ENCODE measurements around the gene TMEM213. TPM values are rescaled to one million over a fixed set of nuclear protein-coding genes. Genes with fewer than 3 reads are reported as not detected.

Gene TMEM213
- total and polyA plus RNA-seq, 2 donors (not counting 1 experiment from before 2014, with no cell fraction given) = not detected

DNA sequence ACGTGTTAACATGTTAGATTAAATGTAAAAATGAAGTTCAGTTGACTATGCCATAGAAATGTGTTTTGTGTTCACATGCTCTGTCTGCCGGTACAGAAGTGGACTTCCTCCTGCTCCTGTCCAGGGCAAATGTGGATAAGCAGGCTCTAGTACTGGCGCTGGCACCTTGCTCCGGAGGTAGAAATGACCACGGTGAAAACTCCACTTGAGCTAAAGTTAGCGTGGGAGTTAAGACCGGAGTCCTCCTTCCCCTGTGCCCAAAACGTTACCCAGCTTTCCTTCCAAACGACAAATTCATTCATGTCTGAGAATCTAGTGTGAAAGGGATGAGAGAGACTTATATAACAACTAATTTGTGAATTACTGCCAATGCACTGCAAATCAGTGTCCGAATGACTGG lies 35.2 kb downstream of the TMEM213 start:
- Histone ChIP-seq H3K27ac (ENCODE audit: insufficient read depth, low read length) (no peak overlapping the region), H4K20me1 (ENCODE audit: control insufficient read depth, extremely low read depth, insufficient read depth, low read length) (no peaks in the 10 kb centered on the region), H3K27me3 (ENCODE audit: control insufficient read depth, insufficient read depth, low read length) (no peaks in the 10 kb centered on the region), H2AFZ (ENCODE audit: low read length) (no peak overlapping the region), H3K9me3 (ENCODE audit: control insufficient read depth, insufficient read depth, low read depth, low read length) (no peaks in the 10 kb centered on the region), H3K4me3 (replicated peaks in 1 of 4; ENCODE audit: control extremely low read depth in 1 of 4, insufficient read depth in 1 of 4, low read depth in 3 of 4, low read length in 4 of 4) (no peak overlapping the region), H3K36me3 (ENCODE audit: control insufficient read depth, insufficient read depth, low read length) (no peaks in the 10 kb centered on the region), H3K9ac (ENCODE audit: insufficient read depth, low read length) (no peak overlapping the region), H3K79me2 (ENCODE audit: control insufficient read depth, insufficient read depth, low read length) (no peaks in the 10 kb centered on the region), H3K4me2 (ENCODE audit: extremely low read depth, insufficient read depth, low read length) (no peak overlapping the region), H3K4me1 (ENCODE audit: control insufficient read depth, extremely low read depth, insufficient read depth, low read length) (no peaks in the 10 kb centered on the region)
- no peak for TF ChIP-seq EZH2 (IDR thresholded peaks at IDR 0.05; ENCODE audit: low read length, missing control alignments)
- no peak for TF ChIP-seq CTCF (conservative IDR thresholded peaks at IDR 0.05 in 1 of 2, IDR thresholded peaks at IDR 0.05 in 1 of 2; ENCODE audit: low read depth in 1 of 2, low read length in 2 of 2)
- no peak for DNase-seq (ENCODE audit: low read depth in 2 of 2)

- Histone ChIP-seq H3K27ac (ENCODE audit: insufficient read depth, low read length) (no peak overlapping the region), H3K27me3 (ENCODE audit: control insufficient read depth, insufficient read depth, low read length) (no peaks in the 10 kb centered on the region), H3K9ac (ENCODE audit: insufficient read depth, low read length) (no peak overlapping the region), H4K20me1 (ENCODE audit: control insufficient read depth, extremely low read depth, insufficient read depth, low read length) (no peaks in the 10 kb centered on the region), H3K9me3 (ENCODE audit: control insufficient read depth, insufficient read depth, low read depth, low read length) (no peaks in the 10 kb centered on the region), H2AFZ (ENCODE audit: low read length) (no peak overlapping the region), H3K79me2 (ENCODE audit: control insufficient read depth, insufficient read depth, low read length) (no peaks in the 10 kb centered on the region), H3K36me3 (ENCODE audit: control insufficient read depth, insufficient read depth, low read length) (no peaks in the 10 kb centered on the region), H3K4me3 (replicated peaks in 1 of 4; ENCODE audit: control extremely low read depth in 1 of 4, insufficient read depth in 1 of 4, low read depth in 3 of 4, low read length in 4 of 4) (no peak overlapping the region), H3K4me2 (ENCODE audit: extremely low read depth, insufficient read depth, low read length) (no peak overlapping the region), H3K4me1 (ENCODE audit: control insufficient read depth, extremely low read depth, insufficient read depth, low read length) (no peaks in the 10 kb centered on the region)
- no peak for DNase-seq (ENCODE audit: low read depth in 2 of 2)
- no peak for TF ChIP-seq CTCF (conservative IDR thresholded peaks at IDR 0.05 in 1 of 2, IDR thresholded peaks at IDR 0.05 in 1 of 2; ENCODE audit: low read depth in 1 of 2, low read length in 2 of 2)
- TF ChIP-seq EZH2 (IDR thresholded peaks at IDR 0.05; ENCODE audit: low read length, missing control alignments) = no peak
Observed at GRCh38 chr7:138833596-138833995, 35.8 kb downstream of the TMEM213 start.

- Histone ChIP-seq H3K9ac (ENCODE audit: insufficient read depth, low read length) (no peak overlapping the region), H3K79me2 (ENCODE audit: control insufficient read depth, insufficient read depth, low read length) (no peaks in the 10 kb centered on the region), H3K36me3 (ENCODE audit: control insufficient read depth, insufficient read depth, low read length) (no peaks in the 10 kb centered on the region), H3K4me2 (ENCODE audit: extremely low read depth, insufficient read depth, low read length) (no peak overlapping the region), H3K4me3 (replicated peaks in 1 of 4; ENCODE audit: control extremely low read depth in 1 of 4, insufficient read depth in 1 of 4, low read depth in 3 of 4, low read length in 4 of 4) (no peak overlapping the region), H4K20me1 (ENCODE audit: control insufficient read depth, extremely low read depth, insufficient read depth, low read length) (no peaks in the 10 kb centered on the region), H2AFZ (ENCODE audit: low read length) (no peak overlapping the region), H3K27ac (ENCODE audit: insufficient read depth, low read length) (no peak overlapping the region), H3K4me1 (ENCODE audit: control insufficient read depth, extremely low read depth, insufficient read depth, low read length) (no peaks in the 10 kb centered on the region), H3K9me3 (ENCODE audit: control insufficient read depth, insufficient read depth, low read depth, low read length) (no peaks in the 10 kb centered on the region), H3K27me3 (ENCODE audit: control insufficient read depth, insufficient read depth, low read length) (no peaks in the 10 kb centered on the region)
- DNase-seq (ENCODE audit: low read depth in 2 of 2) = no peak
- TF ChIP-seq CTCF (conservative IDR thresholded peaks at IDR 0.05 in 1 of 2, IDR thresholded peaks at IDR 0.05 in 1 of 2; ENCODE audit: low read depth in 1 of 2, low read length in 2 of 2) (no peak), EZH2 (IDR thresholded peaks at IDR 0.05; ENCODE audit: low read length, missing control alignments) (no peak)
Observed at GRCh38 chr7:138834583-138834982, 36.8 kb downstream of the TMEM213 start.
